NT2/D1 (cell line): ENCODE results near the gene PNMA8C.

ENCODE experiments used
- DNase-seq: peaks from one replicate; pipeline ENCODE4 v3.0.0-alpha.2; 2011; ENCODE audit warnings: low read depth, low spot score
- H3K27me3 ChIP-seq: 2 replicates; pipeline ENCODE4 v1.6.0; 2011; ENCODE audit warnings: mild to moderate bottlenecking; ENCODE audit not compliant: insufficient read length, insufficient read depth
- H3K36me3 ChIP-seq: 2 replicates; pipeline ENCODE4 v1.6.1; 2011; ENCODE audit warnings: mild to moderate bottlenecking, low read length, mixed read lengths; ENCODE audit not compliant: insufficient read depth, insufficient read length
- H3K4me1 ChIP-seq: 2 replicates; pipeline ENCODE4 v1.5.1; 2011; ENCODE audit not compliant: insufficient read depth, insufficient read length
- H3K4me3 ChIP-seq: 2 replicates; pipeline ENCODE4 v1.5.1; 2011; ENCODE audit warnings: low read depth; ENCODE audit not compliant: insufficient read length
- H3K9ac ChIP-seq: 2 replicates; pipeline ENCODE4 v1.6.0; 2011; ENCODE audit warnings: low read depth; ENCODE audit not compliant: insufficient read length
- H3K9me3 ChIP-seq: 2 replicates; pipeline ENCODE4 v1.5.1; 2011; ENCODE audit warnings: mild to moderate bottlenecking, low read length; ENCODE audit not compliant: insufficient read depth
- SUZ12 ChIP-seq: IDR thresholded peaks from 2 replicates; pipeline ENCODE4 v1.6.1; 2011; ENCODE audit not compliant: insufficient read length, insufficient read depth; ENCODE audit errors: extremely low read depth
- YY1 ChIP-seq: IDR thresholded peaks from 2 replicates; pipeline ENCODE4 v1.6.1; 2011; ENCODE audit not compliant: insufficient read length, insufficient read depth
- ZNF274 ChIP-seq: IDR thresholded peaks from 2 replicates; pipeline ENCODE4 v1.6.1; 2011; ENCODE audit warnings: mild to moderate bottlenecking, low read depth, low read length

Gene PNMA8C

GRCh38 chr19:46454244-46454643, 25.5 kb upstream of the PNMA8C start:
- no peaks in the 10 kb centered on the region for H3K27me3 ChIP-seq
- no peaks in the 10 kb centered on the region for H3K36me3 ChIP-seq
- DNase-seq, result no peak
- H3K4me1 ChIP-seq, result no peaks in the 10 kb centered on the region
- 0 out of 2 replicates have a peak, but pooled peaks cover 8% of the 10 kb centered on the region for H3K9me3 ChIP-seq
- no peak overlapping the region for H3K9ac ChIP-seq
- H3K4me3 ChIP-seq, result no peak overlapping the region
- TF ChIP-seq SUZ12 (no peak), YY1 (no peak), ZNF274 (no peak)

DNA sequence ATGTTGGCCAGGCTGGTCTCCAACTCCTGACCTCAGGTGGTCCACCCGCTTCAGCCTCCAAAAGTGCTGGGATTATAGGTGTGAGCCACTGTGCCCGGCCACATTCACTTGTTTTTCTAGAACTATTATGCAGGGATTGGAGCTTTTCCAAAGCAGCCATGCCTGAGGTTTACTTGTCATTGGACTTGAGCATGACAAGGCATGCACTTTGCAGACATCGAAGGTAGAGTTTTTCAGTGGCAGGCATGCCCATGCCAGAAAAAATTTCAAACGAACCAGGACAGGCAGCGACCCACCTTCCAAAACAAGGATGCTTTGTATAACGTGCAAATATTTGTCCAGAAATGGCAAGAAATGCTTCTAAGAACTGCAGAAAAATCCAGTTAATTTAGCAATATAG, 24.9 kb upstream of the PNMA8C start:
- H3K9me3 ChIP-seq, result 0 out of 2 replicates have a peak, but pooled peaks cover 8% of the 10 kb centered on the region
- no peaks in the 10 kb centered on the region for H3K36me3 ChIP-seq
- no peak overlapping the region for H3K9ac ChIP-seq
- no peak for DNase-seq
- H3K4me1 ChIP-seq, result no peaks in the 10 kb centered on the region
- H3K27me3 ChIP-seq, result no peaks in the 10 kb centered on the region
- no peak overlapping the region for H3K4me3 ChIP-seq
- TF ChIP-seq YY1 (no peak), ZNF274 (no peak), SUZ12 (no peak)

- no peak overlapping the region for H3K9ac ChIP-seq
- DNase-seq, result no peak
- no peak overlapping the region for H3K4me3 ChIP-seq
- H3K36me3 ChIP-seq, result no peaks in the 10 kb centered on the region
- H3K9me3 ChIP-seq, result 0 out of 2 replicates have a peak, but pooled peaks cover 8% of the 10 kb centered on the region
- H3K4me1 ChIP-seq, result no peaks in the 10 kb centered on the region
- TF ChIP-seq ZNF274, result no peak
- TF ChIP-seq YY1, result no peak
- TF ChIP-seq SUZ12, result no peak
- H3K27me3 ChIP-seq, result no peaks in the 10 kb centered on the region
These were observed 23.4 kb upstream of the PNMA8C start for GRCh38 chr19:46452186-46452585.

- no peak for TF ChIP-seq ZNF274
- no peak for TF ChIP-seq SUZ12
- TF ChIP-seq YY1, result no peak
- Histone ChIP-seq H3K9ac (no peak overlapping the region), H3K27me3 (no peaks in the 10 kb centered on the region), H3K4me3 (no peak overlapping the region), H3K4me1 (no peaks in the 10 kb centered on the region), H3K9me3 (0 out of 2 replicates have a peak, but pooled peaks cover 8% of the 10 kb centered on the region), H3K36me3 (no peaks in the 10 kb centered on the region)
- DNase-seq, result no peak
These were observed 22.6 kb upstream of the PNMA8C start for GRCh38 chr19:46451352-46451751.

- H3K36me3 ChIP-seq, result no peaks in the 10 kb centered on the region
These were observed 22.0 kb upstream of the PNMA8C start for GRCh38 chr19:46450737-46451136.

DNA sequence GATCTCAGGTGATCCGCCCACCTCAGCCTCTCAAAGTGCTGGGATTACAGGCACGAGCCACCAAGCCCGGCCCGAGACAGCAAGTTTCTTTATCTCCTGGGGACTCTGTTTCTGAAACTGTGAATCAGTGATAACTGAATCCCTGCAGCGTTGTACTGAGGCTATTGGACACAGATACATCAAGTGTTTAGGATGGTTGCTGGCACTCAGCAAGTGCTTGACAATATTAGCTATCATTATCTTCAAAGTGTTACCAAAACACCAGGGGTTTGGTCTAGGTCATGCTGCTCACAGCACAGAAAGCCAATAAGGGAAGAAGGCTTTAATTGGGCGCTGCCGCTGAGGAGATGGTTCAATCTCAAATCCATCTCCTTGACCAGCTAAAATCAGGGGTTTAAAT, 20.5 kb upstream of the PNMA8C start:
- no peak overlapping the region for H3K4me3 ChIP-seq
- H3K9ac ChIP-seq, result no peak overlapping the region
- no peaks in the 10 kb centered on the region for H3K4me1 ChIP-seq
- TF ChIP-seq SUZ12 (no peak), ZNF274 (no peak), YY1 (no peak)
- DNase-seq, result no peak
- H3K36me3 ChIP-seq, result no peaks in the 10 kb centered on the region
- H3K9me3 ChIP-seq, result 0 out of 2 replicates have a peak, but pooled peaks cover 8% of the 10 kb centered on the region
- H3K27me3 ChIP-seq, result no peaks in the 10 kb centered on the region

More at GRCh38 chr19:46450737-46451136, 22.0 kb upstream of the PNMA8C start:
- Histone ChIP-seq H3K4me3 (no peak overlapping the region), H3K27me3 (no peaks in the 10 kb centered on the region), H3K9me3 (0 out of 2 replicates have a peak, but pooled peaks cover 8% of the 10 kb centered on the region), H3K9ac (no peak overlapping the region), H3K4me1 (no peaks in the 10 kb centered on the region)
- TF ChIP-seq SUZ12, result no peak
- no peak for TF ChIP-seq ZNF274
- no peak for DNase-seq

DNA sequence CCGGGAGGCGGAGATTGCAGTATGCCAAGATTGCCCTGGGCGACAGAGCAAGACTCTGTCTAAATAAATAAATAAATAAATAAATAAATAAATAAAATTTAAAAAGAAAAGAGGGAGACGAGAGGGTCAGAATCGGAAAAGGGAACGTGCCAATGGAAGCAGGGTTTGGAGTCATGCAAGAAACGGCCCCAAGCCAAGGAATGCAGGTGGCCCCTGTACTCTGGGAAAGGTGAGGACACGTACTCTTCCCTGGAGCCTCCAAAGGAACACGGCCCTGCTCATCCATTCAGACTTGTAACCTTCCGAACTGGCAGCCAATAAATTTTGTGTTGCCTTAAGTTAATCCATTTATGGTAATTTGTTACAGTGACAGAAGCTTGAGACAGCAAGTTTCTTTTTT, 19.9 kb upstream of the PNMA8C start:
- Histone ChIP-seq H3K9ac (no peak overlapping the region), H3K4me1 (no peaks in the 10 kb centered on the region), H3K4me3 (no peak overlapping the region), H3K36me3 (no peaks in the 10 kb centered on the region), H3K9me3 (0 out of 2 replicates have a peak, but pooled peaks cover 8% of the 10 kb centered on the region), H3K27me3 (no peaks in the 10 kb centered on the region)
- TF ChIP-seq ZNF274 (no peak), YY1 (no peak), SUZ12 (no peak)
- DNase-seq, result no peak
